DND-41 (cell line): Measurements from ENCODE around the gene TMEM135.

Experiments
- EZH2 ChIP-seq: IDR thresholded peaks from 3 replicates; pipeline ENCODE4 v1.6.1; 2012; ENCODE audit warnings: borderline replicate concordance, low read depth, mild to moderate bottlenecking, moderate library complexity, low read length, inconsistent platforms; ENCODE audit not compliant: severe bottlenecking
- TF ChIP-seq, protein P1 (sequence below): IDR thresholded peaks from 2 replicates; pipeline ENCODE4 v1.5.1; 2012; ENCODE audit warnings: borderline replicate concordance, low read length, moderate library complexity, mild to moderate bottlenecking; ENCODE audit not compliant: poor library complexity, severe bottlenecking; ENCODE audit errors: extremely low read depth

DNA sequence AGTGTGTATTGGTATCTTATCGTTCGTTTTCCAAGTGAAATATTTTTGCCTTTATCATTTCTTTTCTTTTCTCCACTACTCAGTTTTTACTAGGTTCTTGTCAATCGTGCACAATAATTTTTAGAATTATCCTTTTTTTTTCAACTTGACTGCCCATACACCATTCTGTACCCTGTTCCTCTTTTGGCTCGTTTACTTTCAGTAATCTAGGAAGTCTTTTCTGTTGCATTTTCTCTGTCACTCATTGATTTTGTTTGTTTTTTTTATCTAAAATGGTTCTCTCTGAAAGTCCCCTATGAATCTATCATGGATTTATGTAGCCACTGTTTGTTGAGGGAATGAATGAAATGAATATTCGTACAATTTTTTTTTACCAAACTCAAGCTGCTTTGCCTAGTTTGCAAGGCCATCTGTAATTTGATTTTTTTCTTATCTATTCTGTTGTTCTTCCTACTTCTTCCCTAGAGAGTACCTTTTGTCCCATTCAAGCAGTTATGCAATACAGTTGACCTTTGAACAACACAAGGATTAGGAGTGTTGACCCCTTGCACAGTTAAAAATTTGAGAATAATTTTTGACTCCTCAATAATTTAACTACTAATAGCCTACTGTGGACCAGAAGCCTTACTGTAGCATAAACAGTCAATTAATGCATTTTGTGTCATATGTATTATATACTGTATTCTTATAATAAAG lies 166.3 kb downstream of the TMEM135 start:
- TF ChIP-seq, protein P1, sequence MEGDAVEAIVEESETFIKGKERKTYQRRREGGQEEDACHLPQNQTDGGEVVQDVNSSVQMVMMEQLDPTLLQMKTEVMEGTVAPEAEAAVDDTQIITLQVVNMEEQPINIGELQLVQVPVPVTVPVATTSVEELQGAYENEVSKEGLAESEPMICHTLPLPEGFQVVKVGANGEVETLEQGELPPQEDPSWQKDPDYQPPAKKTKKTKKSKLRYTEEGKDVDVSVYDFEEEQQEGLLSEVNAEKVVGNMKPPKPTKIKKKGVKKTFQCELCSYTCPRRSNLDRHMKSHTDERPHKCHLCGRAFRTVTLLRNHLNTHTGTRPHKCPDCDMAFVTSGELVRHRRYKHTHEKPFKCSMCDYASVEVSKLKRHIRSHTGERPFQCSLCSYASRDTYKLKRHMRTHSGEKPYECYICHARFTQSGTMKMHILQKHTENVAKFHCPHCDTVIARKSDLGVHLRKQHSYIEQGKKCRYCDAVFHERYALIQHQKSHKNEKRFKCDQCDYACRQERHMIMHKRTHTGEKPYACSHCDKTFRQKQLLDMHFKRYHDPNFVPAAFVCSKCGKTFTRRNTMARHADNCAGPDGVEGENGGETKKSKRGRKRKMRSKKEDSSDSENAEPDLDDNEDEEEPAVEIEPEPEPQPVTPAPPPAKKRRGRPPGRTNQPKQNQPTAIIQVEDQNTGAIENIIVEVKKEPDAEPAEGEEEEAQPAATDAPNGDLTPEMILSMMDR: no peak
- no peak for TF ChIP-seq EZH2
